ENCODE results near the gene TCN2. TPM values are rescaled to one million over a fixed set of nuclear protein-coding genes. Genes with fewer than 3 reads are reported as not detected.

The TCN2 gene
- total and polyA plus RNA-seq, 4 donors = 10.6 to 60.9 (median 30.6) TPM

DNA sequence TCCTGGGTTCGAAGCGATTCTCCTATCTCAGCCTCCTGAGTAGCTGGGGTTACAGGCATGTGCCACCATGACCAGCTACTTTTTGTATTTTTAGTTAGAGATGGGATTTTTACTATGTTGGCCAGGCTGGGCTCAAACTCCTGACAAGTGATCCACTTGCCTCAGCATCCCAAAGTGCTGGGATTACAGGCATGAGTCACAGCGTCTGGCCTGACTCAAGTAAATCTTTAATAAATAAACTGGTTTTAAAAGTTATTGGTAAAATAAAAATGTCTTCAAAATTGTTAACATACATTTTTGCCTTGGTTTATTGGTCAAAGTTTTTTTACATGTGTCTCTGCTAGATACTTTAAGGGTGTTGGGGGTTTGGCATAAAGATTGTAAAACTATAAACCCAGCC, 8.0 kb upstream of the TCN2 start:
- DNase-seq (no peak), ATAC-seq (ENCODE audit: insufficient read depth, low FRiP score) (no peak)
- Histone ChIP-seq H3K4me1 (ENCODE audit: control insufficient read depth in 5 of 5, insufficient read depth in 5 of 5, low read length in 5 of 5) (peaks cover 0 to 6% (median 0%) of the 10 kb centered on the region in 5 donors), H3K36me3 (ENCODE audit: control insufficient read depth in 4 of 4, insufficient read depth in 4 of 4, low read length in 4 of 4) (no peaks in the 10 kb centered on the region), H3K4me3 (no peak overlapping the region), H3K9me3 (ENCODE audit: control insufficient read depth in 4 of 4, insufficient read depth in 3 of 4, low read length in 3 of 4) (no peaks in the 10 kb centered on the region), H3K9ac (ENCODE audit: insufficient read depth in 1 of 2, low read length in 2 of 2) (no peak overlapping the region), H3K27ac (ENCODE audit: low read depth in 1 of 2, low read length in 1 of 2) (no peak overlapping the region), H3K27me3 (ENCODE audit: control insufficient read depth in 3 of 3, insufficient read depth in 3 of 3, low read length in 2 of 3) (no peaks in the 10 kb centered on the region)
- TF ChIP-seq, protein P1, sequence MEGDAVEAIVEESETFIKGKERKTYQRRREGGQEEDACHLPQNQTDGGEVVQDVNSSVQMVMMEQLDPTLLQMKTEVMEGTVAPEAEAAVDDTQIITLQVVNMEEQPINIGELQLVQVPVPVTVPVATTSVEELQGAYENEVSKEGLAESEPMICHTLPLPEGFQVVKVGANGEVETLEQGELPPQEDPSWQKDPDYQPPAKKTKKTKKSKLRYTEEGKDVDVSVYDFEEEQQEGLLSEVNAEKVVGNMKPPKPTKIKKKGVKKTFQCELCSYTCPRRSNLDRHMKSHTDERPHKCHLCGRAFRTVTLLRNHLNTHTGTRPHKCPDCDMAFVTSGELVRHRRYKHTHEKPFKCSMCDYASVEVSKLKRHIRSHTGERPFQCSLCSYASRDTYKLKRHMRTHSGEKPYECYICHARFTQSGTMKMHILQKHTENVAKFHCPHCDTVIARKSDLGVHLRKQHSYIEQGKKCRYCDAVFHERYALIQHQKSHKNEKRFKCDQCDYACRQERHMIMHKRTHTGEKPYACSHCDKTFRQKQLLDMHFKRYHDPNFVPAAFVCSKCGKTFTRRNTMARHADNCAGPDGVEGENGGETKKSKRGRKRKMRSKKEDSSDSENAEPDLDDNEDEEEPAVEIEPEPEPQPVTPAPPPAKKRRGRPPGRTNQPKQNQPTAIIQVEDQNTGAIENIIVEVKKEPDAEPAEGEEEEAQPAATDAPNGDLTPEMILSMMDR (IDR thresholded peaks at IDR 0.05; ENCODE audit: control extremely low read depth, extremely low read depth) = no peak
- WGBS, 2 donors = 91 to 98% methylated on average over 3 of the region's 3 CpGs

DNA sequence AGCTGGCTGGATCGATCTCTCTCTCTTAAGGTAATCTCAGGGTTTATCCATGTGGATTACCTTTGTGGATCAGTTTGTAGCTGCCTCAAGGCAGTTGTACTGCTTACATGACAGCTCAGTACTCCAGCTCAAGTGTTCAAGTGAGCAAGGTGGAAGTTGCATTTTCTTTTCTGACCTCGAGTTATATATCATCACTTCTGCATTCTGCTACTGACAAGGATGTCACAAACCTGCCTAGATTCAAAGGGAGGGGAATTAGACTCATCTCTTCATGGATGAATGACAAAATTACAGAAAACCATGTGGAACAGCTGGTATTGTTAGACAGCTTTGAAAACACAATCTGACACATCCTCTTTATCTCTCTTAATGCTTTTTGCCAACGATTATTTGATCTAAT, 6.1 kb upstream of the TCN2 start:
- no peak for ATAC-seq (ENCODE audit: insufficient read depth, low FRiP score)
- TF ChIP-seq, protein P1 (IDR thresholded peaks at IDR 0.05; ENCODE audit: control extremely low read depth, extremely low read depth) = no peak
- no peak for DNase-seq
- H3K4me3 ChIP-seq = no peak overlapping the region
- H3K4me1 ChIP-seq (ENCODE audit: control insufficient read depth in 5 of 5, insufficient read depth in 5 of 5, low read length in 5 of 5) = peaks cover 0 to 6% (median 3%) of the 10 kb centered on the region in 5 donors
- no peak overlapping the region for H3K27ac ChIP-seq (ENCODE audit: low read depth in 1 of 2, low read length in 1 of 2)
- 46 to 53% methylated on average over 3 of the region's 3 CpGs for WGBS, 2 donors
- H3K27me3 ChIP-seq (ENCODE audit: control insufficient read depth in 3 of 3, insufficient read depth in 3 of 3, low read length in 2 of 3) = no peaks in the 10 kb centered on the region
- H3K9me3 ChIP-seq (ENCODE audit: control insufficient read depth in 4 of 4, insufficient read depth in 3 of 4, low read length in 3 of 4) = no peaks in the 10 kb centered on the region
- H3K36me3 ChIP-seq (ENCODE audit: control insufficient read depth in 4 of 4, insufficient read depth in 4 of 4, low read length in 4 of 4) = no peaks in the 10 kb centered on the region
- H3K9ac ChIP-seq (ENCODE audit: insufficient read depth in 1 of 2, low read length in 2 of 2) = no peak overlapping the region

DNA sequence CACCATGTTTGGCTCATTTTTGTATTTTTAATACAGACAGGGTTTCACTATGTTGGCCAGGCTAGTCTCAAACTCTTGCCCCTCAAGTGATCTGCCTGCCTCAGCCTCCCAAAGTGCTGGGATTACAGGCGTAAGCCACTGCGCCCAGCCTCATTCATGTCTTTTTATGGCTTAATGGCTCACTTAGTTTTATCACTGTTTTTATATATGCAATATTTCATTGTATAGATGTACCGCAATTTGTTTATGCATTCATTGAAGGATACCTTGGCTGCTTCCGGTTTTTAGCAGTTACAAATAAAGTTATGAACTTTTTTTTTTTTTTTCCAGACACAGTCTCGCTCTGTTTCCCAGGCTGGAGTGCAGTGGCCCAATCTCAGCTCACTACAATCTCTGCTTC, 5.5 kb upstream of the TCN2 start:
- Histone ChIP-seq H3K36me3 (ENCODE audit: control insufficient read depth in 4 of 4, insufficient read depth in 4 of 4, low read length in 4 of 4) (no peaks in the 10 kb centered on the region), H3K4me1 (ENCODE audit: control insufficient read depth in 5 of 5, insufficient read depth in 5 of 5, low read length in 5 of 5) (peaks cover 0 to 7% (median 3%) of the 10 kb centered on the region in 5 donors), H3K9me3 (ENCODE audit: control insufficient read depth in 4 of 4, insufficient read depth in 3 of 4, low read length in 3 of 4) (no peaks in the 10 kb centered on the region), H3K4me3 (no peak overlapping the region), H3K27ac (ENCODE audit: low read depth in 1 of 2, low read length in 1 of 2) (no peak overlapping the region), H3K9ac (ENCODE audit: insufficient read depth in 1 of 2, low read length in 2 of 2) (no peak overlapping the region), H3K27me3 (ENCODE audit: control insufficient read depth in 3 of 3, insufficient read depth in 3 of 3, low read length in 2 of 3) (no peaks in the 10 kb centered on the region)
- TF ChIP-seq, protein P1 (IDR thresholded peaks at IDR 0.05; ENCODE audit: control extremely low read depth, extremely low read depth) = no peak
- ATAC-seq (ENCODE audit: insufficient read depth, low FRiP score) (no peak), DNase-seq (no peak)
- WGBS, 2 donors = 75 to 88% methylated on average over 5 of the region's 5 CpGs

DNA sequence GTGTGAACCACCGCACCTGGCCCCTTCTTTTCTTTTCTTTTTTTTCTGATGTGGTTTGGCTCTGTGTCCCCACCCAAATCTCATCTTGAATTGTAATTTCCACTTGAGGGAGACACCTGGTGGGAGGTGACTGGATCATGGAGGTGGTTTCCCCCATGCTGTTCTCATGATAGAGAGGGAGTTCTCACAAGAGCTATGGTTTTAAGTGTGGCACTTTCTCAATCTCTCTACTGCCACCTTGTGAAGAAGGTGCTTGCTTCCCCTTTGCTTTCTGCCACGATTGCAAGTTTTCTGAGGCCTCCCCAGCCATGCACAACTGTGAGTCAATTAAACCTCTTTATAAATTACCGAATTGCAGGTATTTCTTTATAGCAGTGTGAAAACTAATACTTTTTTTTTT, 4.9 kb upstream of the TCN2 start:
- no peak overlapping the region for H3K27ac ChIP-seq (ENCODE audit: low read depth in 1 of 2, low read length in 1 of 2)
- peak in 1 of 3 donors; percentile 31 for DNase-seq
- TF ChIP-seq, protein P1 (IDR thresholded peaks at IDR 0.05; ENCODE audit: control extremely low read depth, extremely low read depth) = no peak
- H3K9ac ChIP-seq (ENCODE audit: insufficient read depth in 1 of 2, low read length in 2 of 2) = no peak overlapping the region
- H3K36me3 ChIP-seq (ENCODE audit: control insufficient read depth in 4 of 4, insufficient read depth in 4 of 4, low read length in 4 of 4) = no peaks in the 10 kb centered on the region
- H3K9me3 ChIP-seq (ENCODE audit: control insufficient read depth in 4 of 4, insufficient read depth in 3 of 4, low read length in 3 of 4) = no peaks in the 10 kb centered on the region
- H3K4me1 ChIP-seq (ENCODE audit: control insufficient read depth in 5 of 5, insufficient read depth in 5 of 5, low read length in 5 of 5) = peaks cover 0 to 9% (median 3%) of the 10 kb centered on the region in 5 donors
- no peak overlapping the region for H3K4me3 ChIP-seq
- no peak for ATAC-seq (ENCODE audit: insufficient read depth, low FRiP score)
- H3K27me3 ChIP-seq (ENCODE audit: control insufficient read depth in 3 of 3, insufficient read depth in 3 of 3, low read length in 2 of 3) = no peaks in the 10 kb centered on the region
- 58 to 63% methylated on average over 3 of the region's 3 CpGs for WGBS, 2 donors

Measured in lung (tissue), 12 donors.